GM12874 (cell line): ENCODE data around the gene CCDC88A.

Experiments
- TF ChIP-seq, protein P1 (sequence below): IDR thresholded peaks from 2 replicates; pipeline ENCODE4 v1.5.1; 2011; ENCODE audit warnings: low read depth, mild to moderate bottlenecking, control low read depth, low read length, moderate library complexity; ENCODE audit not compliant: insufficient read depth

The CCDC88A gene

GRCh38 chr2:55391615-55392242 lies 27.9 kb downstream of the CCDC88A start:
- TF ChIP-seq, protein P1, sequence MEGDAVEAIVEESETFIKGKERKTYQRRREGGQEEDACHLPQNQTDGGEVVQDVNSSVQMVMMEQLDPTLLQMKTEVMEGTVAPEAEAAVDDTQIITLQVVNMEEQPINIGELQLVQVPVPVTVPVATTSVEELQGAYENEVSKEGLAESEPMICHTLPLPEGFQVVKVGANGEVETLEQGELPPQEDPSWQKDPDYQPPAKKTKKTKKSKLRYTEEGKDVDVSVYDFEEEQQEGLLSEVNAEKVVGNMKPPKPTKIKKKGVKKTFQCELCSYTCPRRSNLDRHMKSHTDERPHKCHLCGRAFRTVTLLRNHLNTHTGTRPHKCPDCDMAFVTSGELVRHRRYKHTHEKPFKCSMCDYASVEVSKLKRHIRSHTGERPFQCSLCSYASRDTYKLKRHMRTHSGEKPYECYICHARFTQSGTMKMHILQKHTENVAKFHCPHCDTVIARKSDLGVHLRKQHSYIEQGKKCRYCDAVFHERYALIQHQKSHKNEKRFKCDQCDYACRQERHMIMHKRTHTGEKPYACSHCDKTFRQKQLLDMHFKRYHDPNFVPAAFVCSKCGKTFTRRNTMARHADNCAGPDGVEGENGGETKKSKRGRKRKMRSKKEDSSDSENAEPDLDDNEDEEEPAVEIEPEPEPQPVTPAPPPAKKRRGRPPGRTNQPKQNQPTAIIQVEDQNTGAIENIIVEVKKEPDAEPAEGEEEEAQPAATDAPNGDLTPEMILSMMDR = no peak

GRCh38 chr2:55391155-55391554 lies 28.5 kb downstream of the CCDC88A start:
- TF ChIP-seq, protein P1 = no peak

DNA sequence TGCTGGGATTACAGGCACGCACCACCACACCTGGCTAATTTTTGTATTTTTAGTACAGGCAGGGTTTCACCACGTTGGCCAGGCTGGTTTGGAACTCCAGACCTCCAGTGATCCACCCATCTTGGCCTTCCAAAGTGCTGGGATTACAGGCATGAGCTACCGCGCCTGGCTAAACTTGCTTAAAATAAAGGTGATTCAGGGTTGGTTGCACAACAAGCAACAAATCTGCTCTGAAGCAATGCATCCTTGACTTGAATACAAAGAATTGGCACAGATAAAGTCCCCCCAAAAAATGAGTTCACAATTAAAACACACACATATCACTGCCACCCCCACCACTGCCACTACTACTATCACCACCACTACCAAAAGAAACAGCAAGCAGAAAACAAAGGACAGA lies 34.9 kb downstream of the CCDC88A start:
- TF ChIP-seq, protein P1 = no peak

- TF ChIP-seq, protein P1 = no peak
Observed at GRCh38 chr2:55371376-55371775, 48.3 kb downstream of the CCDC88A start.

- TF ChIP-seq, protein P1 = no peak
Observed at GRCh38 chr2:55370208-55370607, 49.4 kb downstream of the CCDC88A start.

GRCh38 chr2:55365303-55365702 lies 54.4 kb downstream of the CCDC88A start:
- TF ChIP-seq, protein P1 = no peak

DNA sequence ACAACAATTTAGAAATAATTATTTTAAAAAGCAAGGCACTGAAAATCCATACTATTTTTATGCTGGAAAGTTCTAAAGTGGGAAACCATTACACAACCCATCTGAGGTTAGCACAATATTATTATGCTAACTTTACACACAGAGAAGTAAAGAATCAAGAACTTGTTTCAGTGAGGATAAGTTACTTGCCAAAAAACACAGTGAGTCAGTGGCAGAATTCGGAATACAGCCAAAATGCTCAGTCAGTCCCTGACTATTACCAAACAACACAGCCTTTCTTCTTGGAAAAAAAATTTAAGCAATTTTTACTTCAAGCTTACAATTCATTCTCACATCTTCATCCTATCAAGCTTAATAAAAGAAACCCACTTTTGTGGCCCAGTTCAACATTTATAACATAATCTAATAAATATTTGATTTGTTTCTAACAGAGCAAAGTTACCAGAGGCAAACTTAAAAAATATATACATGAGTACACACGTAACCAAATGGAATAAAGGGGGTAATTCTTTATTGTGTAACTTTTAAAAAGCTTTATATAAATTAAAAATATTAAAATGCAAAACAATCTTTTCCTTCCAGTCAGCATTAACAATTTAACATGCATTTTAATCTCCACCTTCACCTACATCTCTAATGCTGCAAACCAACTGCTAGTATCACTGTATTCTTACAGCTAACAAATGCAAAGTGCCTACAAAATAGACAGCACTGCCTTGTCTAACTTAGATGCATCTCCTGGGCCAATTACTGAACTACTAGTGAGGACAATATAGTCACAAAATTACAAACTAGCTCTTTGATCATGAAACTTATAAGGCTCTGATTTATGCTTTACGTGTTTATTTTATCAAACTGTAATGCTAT lies 55.2 kb downstream of the CCDC88A start:
- TF ChIP-seq, protein P1 = no peak
